SK-N-SH treated with all-trans-retinoic acid at 6 μM for 48 hours (cell line): ENCODE data around the gene FBXO42.

Experiments used
- PPARA ChIP-seq: fragments of 250-450 bp; sonication (Bioruptor Pico); IDR thresholded peaks from 2 replicates; pipeline ENCODE4 v1.5.0; 2020; ENCODE audit warnings: mild to moderate bottlenecking, borderline replicate concordance
- ZFP3 ChIP-seq: fragments of 250-450 bp; sonication (Bioruptor Pico); IDR thresholded peaks from 2 replicates; pipeline ENCODE4 v1.5.0; 2020; ENCODE audit warnings: mild to moderate bottlenecking, moderate library complexity

DNA sequence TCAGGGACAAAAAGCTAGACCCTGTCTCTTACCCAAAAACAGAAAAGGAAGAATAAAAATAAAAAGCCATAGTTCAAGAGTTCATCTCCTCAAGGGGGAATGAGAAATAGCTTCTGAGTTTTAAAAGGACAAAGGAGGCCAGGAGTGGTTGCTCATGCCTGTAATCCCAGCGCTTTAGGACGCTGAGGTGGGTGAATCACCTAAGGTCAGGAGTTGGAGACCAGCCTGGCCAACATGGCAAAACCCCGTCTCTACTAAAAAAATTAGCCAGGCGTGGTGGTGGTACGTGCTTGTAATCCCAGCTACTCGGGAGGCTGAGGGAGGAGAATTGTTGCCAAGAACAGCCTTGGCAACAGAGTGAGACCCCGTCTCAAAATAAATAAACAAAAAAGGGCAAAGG lies 76.7 kb downstream of the FBXO42 start:
- no peak for TF ChIP-seq PPARA (CRISPR knock-in tag)
- no peak for TF ChIP-seq ZFP3 (CRISPR knock-in tag)
